ENCODE results near the gene ZBED2.

ZBED2 gene

GRCh38 chr3:111598552-111598951 lies 3.4 kb upstream of the ZBED2 start:
- H3K4me3 ChIP-seq (ENCODE audit: low read length) = no peak overlapping the region
- no peaks in the 10 kb centered on the region for H3K4me1 ChIP-seq (ENCODE audit: control insufficient read depth, insufficient read depth, low read length)
- H3K36me3 ChIP-seq (ENCODE audit: control insufficient read depth, insufficient read depth, low read length) = no peaks in the 10 kb centered on the region
- no peak overlapping the region for H3K27ac ChIP-seq (ENCODE audit: low read depth, low read length)
- H3K27me3 ChIP-seq (ENCODE audit: control insufficient read depth, insufficient read depth, low read length) = no peaks in the 10 kb centered on the region
- H3K9ac ChIP-seq (ENCODE audit: low read length) = no peak overlapping the region

GRCh38 chr3:111598139-111598538 lies 3.0 kb upstream of the ZBED2 start:
- no peak overlapping the region for H3K4me3 ChIP-seq (ENCODE audit: low read length)
- no peaks in the 10 kb centered on the region for H3K36me3 ChIP-seq (ENCODE audit: control insufficient read depth, insufficient read depth, low read length)
- H3K4me1 ChIP-seq (ENCODE audit: control insufficient read depth, insufficient read depth, low read length) = no peaks in the 10 kb centered on the region
- no peak overlapping the region for H3K9ac ChIP-seq (ENCODE audit: low read length)
- no peak overlapping the region for H3K27ac ChIP-seq (ENCODE audit: low read depth, low read length)
- H3K27me3 ChIP-seq (ENCODE audit: control insufficient read depth, insufficient read depth, low read length) = no peaks in the 10 kb centered on the region

- H3K27me3 ChIP-seq (ENCODE audit: control insufficient read depth, insufficient read depth, low read length) = no peaks in the 10 kb centered on the region
- H3K4me1 ChIP-seq (ENCODE audit: control insufficient read depth, insufficient read depth, low read length) = no peaks in the 10 kb centered on the region
- H3K27ac ChIP-seq (ENCODE audit: low read depth, low read length) = no peak overlapping the region
- H3K4me3 ChIP-seq (ENCODE audit: low read length) = no peak overlapping the region
- no peaks in the 10 kb centered on the region for H3K36me3 ChIP-seq (ENCODE audit: control insufficient read depth, insufficient read depth, low read length)
- no peak overlapping the region for H3K9ac ChIP-seq (ENCODE audit: low read length)
These were observed 1.2 kb upstream of the ZBED2 start for GRCh38 chr3:111596328-111596727.

- no peak overlapping the region for H3K27ac ChIP-seq (ENCODE audit: low read depth, low read length)
- H3K4me3 ChIP-seq (ENCODE audit: low read length) = no peak overlapping the region
These were observed 365 bp downstream of the ZBED2 start for GRCh38 chr3:111594781-111595180.

DNA sequence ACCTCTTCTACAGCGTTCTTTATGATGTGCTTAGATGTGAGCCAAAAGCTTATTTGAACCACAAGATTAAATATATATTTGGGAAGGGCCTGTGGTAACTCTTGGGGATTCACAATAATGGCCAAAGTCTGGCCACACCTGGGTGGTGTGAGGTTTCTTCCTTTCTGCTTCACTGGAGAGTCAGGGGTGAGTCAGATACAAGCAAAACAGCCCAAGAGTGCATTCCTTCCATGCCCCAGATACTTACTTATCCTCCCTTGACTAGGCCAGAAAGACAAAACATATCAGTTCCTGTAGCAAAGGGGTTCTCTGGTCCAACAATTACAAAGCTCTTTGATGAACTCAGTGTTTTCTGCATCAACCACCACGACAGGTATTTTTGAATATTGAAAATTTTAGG lies 941 bp downstream of the ZBED2 start:
- no peaks in the 10 kb centered on the region for H3K27me3 ChIP-seq (ENCODE audit: control insufficient read depth, insufficient read depth, low read length)
- no peaks in the 10 kb centered on the region for H3K36me3 ChIP-seq (ENCODE audit: control insufficient read depth, insufficient read depth, low read length)
- H3K27ac ChIP-seq (ENCODE audit: low read depth, low read length) = no peak overlapping the region
- no peaks in the 10 kb centered on the region for H3K4me1 ChIP-seq (ENCODE audit: control insufficient read depth, insufficient read depth, low read length)
- no peak overlapping the region for H3K4me3 ChIP-seq (ENCODE audit: low read length)
- no peak overlapping the region for H3K9ac ChIP-seq (ENCODE audit: low read length)

More at GRCh38 chr3:111594781-111595180, 365 bp downstream of the ZBED2 start:
- H3K27me3 ChIP-seq (ENCODE audit: control insufficient read depth, insufficient read depth, low read length) = no peaks in the 10 kb centered on the region
- H3K36me3 ChIP-seq (ENCODE audit: control insufficient read depth, insufficient read depth, low read length) = no peaks in the 10 kb centered on the region
- no peaks in the 10 kb centered on the region for H3K4me1 ChIP-seq (ENCODE audit: control insufficient read depth, insufficient read depth, low read length)
- H3K9ac ChIP-seq (ENCODE audit: low read length) = no peak overlapping the region

GRCh38 chr3:111593666-111594065 lies 1.5 kb downstream of the ZBED2 start:
- H3K9ac ChIP-seq (ENCODE audit: low read length) = no peak overlapping the region
- H3K27me3 ChIP-seq (ENCODE audit: control insufficient read depth, insufficient read depth, low read length) = no peaks in the 10 kb centered on the region
- no peaks in the 10 kb centered on the region for H3K36me3 ChIP-seq (ENCODE audit: control insufficient read depth, insufficient read depth, low read length)
- H3K27ac ChIP-seq (ENCODE audit: low read depth, low read length) = no peak overlapping the region
- no peak overlapping the region for H3K4me3 ChIP-seq (ENCODE audit: low read length)
- no peaks in the 10 kb centered on the region for H3K4me1 ChIP-seq (ENCODE audit: control insufficient read depth, insufficient read depth, low read length)

DNA sequence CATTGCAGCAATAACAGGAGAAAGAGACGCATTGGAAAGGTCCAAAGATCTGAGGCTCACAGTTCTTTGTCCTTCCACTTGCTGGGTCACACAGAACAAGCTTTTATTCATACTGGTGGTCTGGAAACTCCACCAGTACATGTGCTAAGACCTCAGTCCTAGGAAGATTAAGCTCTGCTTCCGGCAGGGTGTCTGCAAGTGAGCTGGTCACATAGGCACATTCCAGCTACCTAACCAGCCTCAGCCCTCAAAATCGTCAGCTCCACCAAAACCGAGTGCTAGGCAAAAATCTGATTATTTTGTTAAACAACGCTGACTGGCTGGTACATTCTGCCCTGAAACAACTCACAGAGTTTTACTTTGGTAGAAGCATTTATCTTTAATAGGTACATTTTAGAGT lies 2.2 kb downstream of the ZBED2 start:
- no peak overlapping the region for H3K9ac ChIP-seq (ENCODE audit: low read length)
- no peak overlapping the region for H3K27ac ChIP-seq (ENCODE audit: low read depth, low read length)
- no peaks in the 10 kb centered on the region for H3K4me1 ChIP-seq (ENCODE audit: control insufficient read depth, insufficient read depth, low read length)

GRCh38 chr3:111592143-111592542 lies 3.0 kb downstream of the ZBED2 start:
- Histone ChIP-seq H3K27me3 (ENCODE audit: control insufficient read depth, insufficient read depth, low read length) (no peaks in the 10 kb centered on the region), H3K4me3 (ENCODE audit: low read length) (no peak overlapping the region), H3K27ac (ENCODE audit: low read depth, low read length) (no peak overlapping the region), H3K9ac (ENCODE audit: low read length) (no peak overlapping the region), H3K36me3 (ENCODE audit: control insufficient read depth, insufficient read depth, low read length) (no peaks in the 10 kb centered on the region), H3K4me1 (ENCODE audit: control insufficient read depth, insufficient read depth, low read length) (no peaks in the 10 kb centered on the region)

More for the DNA sequence above, 2.2 kb downstream of the ZBED2 start:
- Histone ChIP-seq H3K4me3 (ENCODE audit: low read length) (no peak overlapping the region), H3K27me3 (ENCODE audit: control insufficient read depth, insufficient read depth, low read length) (no peaks in the 10 kb centered on the region), H3K36me3 (ENCODE audit: control insufficient read depth, insufficient read depth, low read length) (no peaks in the 10 kb centered on the region)

DNA sequence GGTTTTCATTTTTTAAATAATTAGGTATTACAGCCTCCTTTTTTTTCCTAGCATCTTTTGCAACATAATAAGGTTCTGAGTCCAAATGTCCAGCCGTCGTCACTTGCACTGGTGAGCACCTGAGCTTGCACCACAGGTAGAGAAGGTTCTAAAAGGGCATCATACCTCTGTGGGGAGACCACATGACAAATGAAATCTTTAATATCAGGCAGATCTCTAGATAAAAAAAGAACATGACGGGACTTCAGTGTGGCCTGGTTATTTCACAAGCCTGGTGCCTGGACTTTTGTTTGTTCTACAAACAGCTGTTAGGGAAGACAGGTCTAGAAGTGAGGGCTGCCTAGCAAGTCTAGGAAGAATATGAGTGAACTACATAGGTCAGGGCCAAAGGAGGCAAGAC lies 3.6 kb downstream of the ZBED2 start:
- H3K4me1 ChIP-seq (ENCODE audit: control insufficient read depth, insufficient read depth, low read length) = no peaks in the 10 kb centered on the region
- no peak overlapping the region for H3K27ac ChIP-seq (ENCODE audit: low read depth, low read length)
- H3K36me3 ChIP-seq (ENCODE audit: control insufficient read depth, insufficient read depth, low read length) = no peaks in the 10 kb centered on the region
- H3K9ac ChIP-seq (ENCODE audit: low read length) = no peak overlapping the region
- H3K4me3 ChIP-seq (ENCODE audit: low read length) = no peak overlapping the region
- no peaks in the 10 kb centered on the region for H3K27me3 ChIP-seq (ENCODE audit: control insufficient read depth, insufficient read depth, low read length)

- Histone ChIP-seq H3K27me3 (ENCODE audit: control insufficient read depth, insufficient read depth, low read length) (no peaks in the 10 kb centered on the region), H3K9ac (ENCODE audit: low read length) (no peak overlapping the region)
These were observed 5.0 kb downstream of the ZBED2 start for GRCh38 chr3:111590143-111590491.

DNA sequence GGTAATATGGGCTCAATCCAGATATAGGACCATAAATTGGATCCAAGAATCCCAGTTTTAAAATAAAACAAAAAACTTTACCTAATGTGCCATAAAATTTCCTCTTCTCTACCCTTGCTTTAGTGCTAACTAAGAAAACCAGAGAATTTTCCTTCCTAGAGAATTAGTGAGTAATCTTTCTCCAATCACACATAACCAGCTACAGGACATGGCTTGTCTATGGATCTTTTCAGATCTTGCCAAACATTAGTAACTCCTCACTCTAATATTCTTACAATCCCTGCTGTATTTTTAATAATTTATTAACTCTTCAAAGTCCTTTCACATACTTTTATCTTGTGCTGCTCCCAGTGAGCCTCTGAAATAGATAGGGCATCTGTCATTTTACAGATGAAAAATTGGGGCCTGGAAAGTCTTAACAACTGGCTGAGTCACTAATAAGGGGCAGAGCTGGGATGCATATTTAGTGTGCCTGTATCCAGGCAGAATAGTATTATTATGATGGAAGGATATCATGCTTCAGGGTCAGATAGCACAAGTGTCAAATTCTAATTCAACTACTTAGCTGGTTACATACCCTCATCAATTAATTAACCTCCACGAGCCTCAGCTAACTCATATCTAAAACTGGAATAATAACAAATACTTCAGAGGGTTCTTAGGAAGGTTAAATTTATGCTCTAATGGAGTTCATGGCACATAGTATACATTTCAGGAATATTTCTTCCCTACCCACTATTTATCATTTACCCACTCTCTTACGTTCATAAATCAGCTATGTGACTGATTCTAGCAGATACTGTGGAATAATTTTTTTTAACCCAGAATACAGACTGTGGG lies 5.6 kb downstream of the ZBED2 start:
- Histone ChIP-seq H3K27ac (ENCODE audit: low read depth, low read length) (no peak overlapping the region), H3K27me3 (ENCODE audit: control insufficient read depth, insufficient read depth, low read length) (no peaks in the 10 kb centered on the region), H3K9ac (ENCODE audit: low read length) (no peak overlapping the region), H3K4me1 (ENCODE audit: control insufficient read depth, insufficient read depth, low read length) (no peaks in the 10 kb centered on the region), H3K36me3 (ENCODE audit: control insufficient read depth, insufficient read depth, low read length) (no peaks in the 10 kb centered on the region), H3K4me3 (ENCODE audit: low read length) (no peak overlapping the region)

More at GRCh38 chr3:111590143-111590491, 5.0 kb downstream of the ZBED2 start:
- no peak overlapping the region for H3K27ac ChIP-seq (ENCODE audit: low read depth, low read length)
- no peak overlapping the region for H3K4me3 ChIP-seq (ENCODE audit: low read length)
- no peaks in the 10 kb centered on the region for H3K36me3 ChIP-seq (ENCODE audit: control insufficient read depth, insufficient read depth, low read length)
- H3K4me1 ChIP-seq (ENCODE audit: control insufficient read depth, insufficient read depth, low read length) = no peaks in the 10 kb centered on the region

- Histone ChIP-seq H3K4me1 (ENCODE audit: control insufficient read depth, insufficient read depth, low read length) (no peaks in the 10 kb centered on the region), H3K4me3 (ENCODE audit: low read length) (no peak overlapping the region), H3K27ac (ENCODE audit: low read depth, low read length) (no peak overlapping the region), H3K9ac (ENCODE audit: low read length) (no peak overlapping the region), H3K27me3 (ENCODE audit: control insufficient read depth, insufficient read depth, low read length) (no peaks in the 10 kb centered on the region), H3K36me3 (ENCODE audit: control insufficient read depth, insufficient read depth, low read length) (no peaks in the 10 kb centered on the region)
These were observed 6.6 kb downstream of the ZBED2 start for GRCh38 chr3:111588527-111588926.

- Histone ChIP-seq H3K9ac (ENCODE audit: low read length) (no peak overlapping the region), H3K36me3 (ENCODE audit: control insufficient read depth, insufficient read depth, low read length) (no peaks in the 10 kb centered on the region), H3K4me1 (ENCODE audit: control insufficient read depth, insufficient read depth, low read length) (no peaks in the 10 kb centered on the region), H3K27ac (ENCODE audit: low read depth, low read length) (no peak overlapping the region), H3K4me3 (ENCODE audit: low read length) (no peak overlapping the region), H3K27me3 (ENCODE audit: control insufficient read depth, insufficient read depth, low read length) (no peaks in the 10 kb centered on the region)
These were observed 9.9 kb downstream of the ZBED2 start for GRCh38 chr3:111585217-111585616.

Data from rectal smooth muscle tissue (tissue), 1 donor.